ENCODE data around the gene DNASE1L3.

DNASE1L3 gene

DNA sequence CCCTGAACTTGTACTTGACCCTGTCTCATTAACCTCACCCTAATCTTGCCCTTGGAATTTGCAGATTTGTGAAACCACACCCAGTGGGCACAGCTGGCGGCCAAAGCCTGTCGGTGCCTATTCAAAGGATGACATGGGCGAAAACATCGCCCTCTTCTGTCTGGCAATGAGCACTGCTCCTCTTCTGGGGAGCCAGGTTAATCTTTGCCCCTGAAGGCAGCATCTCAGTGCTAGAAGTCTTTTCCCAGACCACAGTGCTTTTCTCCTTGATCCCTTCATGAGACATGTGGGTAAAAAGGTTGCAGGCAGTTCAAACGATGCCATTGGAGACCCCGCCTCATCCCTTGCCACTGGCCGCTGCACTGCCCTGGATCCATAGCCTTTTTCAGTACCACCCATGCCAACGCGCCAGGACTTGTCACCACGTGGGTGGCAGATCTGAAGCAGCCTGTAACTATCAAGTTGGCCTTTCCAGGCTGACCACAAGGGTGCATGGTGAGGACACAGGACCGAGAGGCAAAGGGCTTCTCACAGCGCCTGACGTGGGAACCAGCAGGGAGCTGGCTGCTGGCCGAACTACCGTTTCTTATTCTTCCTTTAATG is 6.5 kb upstream of the DNASE1L3 start:
- TF ChIP-seq, protein P1, sequence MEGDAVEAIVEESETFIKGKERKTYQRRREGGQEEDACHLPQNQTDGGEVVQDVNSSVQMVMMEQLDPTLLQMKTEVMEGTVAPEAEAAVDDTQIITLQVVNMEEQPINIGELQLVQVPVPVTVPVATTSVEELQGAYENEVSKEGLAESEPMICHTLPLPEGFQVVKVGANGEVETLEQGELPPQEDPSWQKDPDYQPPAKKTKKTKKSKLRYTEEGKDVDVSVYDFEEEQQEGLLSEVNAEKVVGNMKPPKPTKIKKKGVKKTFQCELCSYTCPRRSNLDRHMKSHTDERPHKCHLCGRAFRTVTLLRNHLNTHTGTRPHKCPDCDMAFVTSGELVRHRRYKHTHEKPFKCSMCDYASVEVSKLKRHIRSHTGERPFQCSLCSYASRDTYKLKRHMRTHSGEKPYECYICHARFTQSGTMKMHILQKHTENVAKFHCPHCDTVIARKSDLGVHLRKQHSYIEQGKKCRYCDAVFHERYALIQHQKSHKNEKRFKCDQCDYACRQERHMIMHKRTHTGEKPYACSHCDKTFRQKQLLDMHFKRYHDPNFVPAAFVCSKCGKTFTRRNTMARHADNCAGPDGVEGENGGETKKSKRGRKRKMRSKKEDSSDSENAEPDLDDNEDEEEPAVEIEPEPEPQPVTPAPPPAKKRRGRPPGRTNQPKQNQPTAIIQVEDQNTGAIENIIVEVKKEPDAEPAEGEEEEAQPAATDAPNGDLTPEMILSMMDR (conservative IDR thresholded peaks at IDR 0.05), result peak; percentile 88
- TF ChIP-seq ZFX (IDR thresholded peaks at IDR 0.05), result no peak
- no peak overlapping the region for H3K27ac ChIP-seq

DNA sequence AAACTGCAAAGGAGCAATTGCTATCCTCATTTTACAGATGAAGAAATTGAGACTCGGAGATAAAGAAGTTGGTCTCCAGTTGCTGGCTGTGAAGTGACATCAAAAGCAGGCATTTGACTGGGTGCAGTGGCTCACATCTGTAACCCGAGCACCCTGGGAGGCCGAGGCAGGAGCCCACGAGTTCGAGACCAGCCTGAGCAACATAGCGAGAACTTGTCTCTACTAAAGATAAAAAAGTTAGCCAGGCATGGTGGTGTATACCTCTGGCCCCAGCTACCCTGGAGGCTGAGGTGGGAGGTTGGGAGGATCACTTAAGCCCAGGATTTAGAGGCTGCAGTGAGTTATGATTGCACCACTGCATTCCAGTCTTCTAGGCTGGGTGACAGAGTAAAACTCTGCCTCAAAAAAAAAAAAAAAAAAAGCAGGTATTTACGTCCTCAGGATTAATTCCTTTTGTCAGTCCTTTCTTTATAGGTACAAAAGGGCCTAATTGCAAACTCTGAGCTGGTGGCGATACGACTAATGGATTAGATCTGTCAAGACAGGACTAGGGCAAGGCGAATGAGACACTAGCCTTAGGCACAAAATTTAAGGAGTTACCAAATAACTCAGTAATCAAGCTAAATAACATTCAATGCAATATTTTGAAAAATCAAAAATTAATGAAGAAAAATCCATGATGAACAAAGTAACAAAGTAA is 5.9 kb upstream of the DNASE1L3 start:
- TF ChIP-seq, protein P1 (conservative IDR thresholded peaks at IDR 0.05), result no peak
- TF ChIP-seq ZFX (IDR thresholded peaks at IDR 0.05), result no peak
- H3K27ac ChIP-seq, result no peak overlapping the region

DNA sequence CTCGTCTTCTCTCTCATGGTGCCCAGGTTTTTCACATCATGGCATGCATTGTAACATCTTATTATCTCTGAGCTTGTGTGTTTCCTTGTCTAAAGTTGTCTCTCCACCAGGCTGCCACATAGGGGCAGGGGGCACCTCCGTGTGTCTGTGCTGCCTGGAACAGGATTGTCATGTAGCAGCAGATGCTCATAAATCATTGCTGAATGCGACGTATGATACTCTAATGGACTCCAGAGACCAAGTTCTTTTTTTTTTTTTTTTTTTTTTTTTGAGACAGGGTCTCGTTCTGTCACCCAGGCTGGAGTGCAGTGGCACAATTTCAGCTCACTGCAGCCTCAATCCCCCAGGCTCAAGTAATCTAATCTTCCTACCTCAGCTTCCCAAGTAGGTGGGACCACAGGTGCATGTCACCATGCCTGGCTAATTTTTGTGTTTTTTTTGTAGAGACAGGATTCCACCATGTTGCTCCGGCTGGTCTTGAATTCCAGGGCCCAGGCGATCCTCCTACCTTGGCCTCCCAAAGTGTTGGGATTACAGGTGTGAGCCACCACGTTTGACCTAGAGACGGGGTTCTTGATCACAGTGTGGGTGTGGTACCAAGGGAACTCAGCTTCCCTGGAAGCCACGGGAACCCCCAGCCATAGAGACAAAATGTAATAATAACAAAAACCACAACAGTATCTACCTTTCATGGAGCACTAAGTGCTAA is 4.7 kb upstream of the DNASE1L3 start:
- TF ChIP-seq, protein P1 (conservative IDR thresholded peaks at IDR 0.05), result no peak
- no peak for TF ChIP-seq ZFX (IDR thresholded peaks at IDR 0.05)
- no peak overlapping the region for H3K27ac ChIP-seq

DNA sequence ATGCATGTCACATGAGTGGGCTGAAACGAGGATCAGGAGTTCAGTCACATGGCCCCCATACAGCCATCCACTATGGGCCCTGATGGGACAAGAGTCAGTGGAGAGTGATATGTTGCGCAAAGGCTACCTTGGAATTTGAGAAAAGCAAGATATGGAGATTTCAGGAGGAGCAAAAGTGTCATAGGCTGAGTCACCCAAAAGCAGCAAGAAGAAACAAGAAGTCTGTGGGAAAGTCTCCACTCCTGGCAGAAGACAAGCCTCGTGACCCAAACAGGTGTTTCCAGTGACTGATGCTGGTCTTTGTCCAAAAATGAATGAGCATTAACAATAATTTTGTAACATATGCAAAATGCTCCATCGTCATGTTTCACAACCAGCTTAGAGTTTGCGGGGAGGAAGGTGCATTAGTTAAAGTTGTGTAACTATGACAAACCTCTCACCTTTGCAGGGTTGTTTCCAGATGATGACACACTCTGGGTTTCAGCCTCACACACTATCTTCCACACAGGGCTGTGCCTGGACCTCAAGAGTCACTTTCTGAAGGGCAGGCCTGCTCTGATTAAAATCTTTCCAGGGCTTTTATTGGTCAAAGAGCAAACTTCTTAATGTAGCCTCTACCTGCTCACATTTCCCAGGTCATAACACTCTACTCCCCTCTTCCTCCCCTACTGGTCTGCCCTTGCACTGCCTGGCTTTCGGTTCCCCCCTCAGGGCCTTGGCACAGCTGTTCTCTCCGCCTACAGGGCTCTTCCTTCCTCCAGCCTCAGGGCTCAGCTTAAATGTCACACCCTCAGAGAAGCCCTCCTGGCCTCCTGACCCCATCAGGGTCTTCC is 3.9 kb upstream of the DNASE1L3 start:
- H3K27ac ChIP-seq, result no peak overlapping the region
- TF ChIP-seq, protein P1 (conservative IDR thresholded peaks at IDR 0.05), result no peak; the same call in 1 of the 2 replicates
- no peak for TF ChIP-seq ZFX (IDR thresholded peaks at IDR 0.05)

DNA sequence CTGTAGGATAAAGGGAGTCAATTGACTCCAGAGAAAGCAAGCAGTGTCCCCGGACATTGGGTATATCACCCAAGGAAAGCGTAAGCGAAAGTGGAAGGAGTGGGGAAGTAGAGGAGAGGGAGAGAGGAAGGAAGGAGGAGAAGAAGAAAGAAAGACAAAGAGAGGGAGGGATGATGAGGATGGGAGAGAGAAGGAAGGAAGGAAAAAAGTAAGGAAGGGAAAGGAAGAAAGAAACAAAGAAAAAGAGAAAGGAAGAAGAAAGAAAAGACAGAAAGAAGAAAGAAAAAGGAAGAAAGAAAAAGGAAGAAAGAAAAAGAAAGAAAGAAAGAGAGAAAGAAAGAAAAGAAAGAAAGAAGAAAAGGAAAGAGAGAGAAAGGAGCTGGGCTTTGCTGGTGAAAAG is 839 bp downstream of the DNASE1L3 start:
- TF ChIP-seq ZFX (IDR thresholded peaks at IDR 0.05), result no peak
- TF ChIP-seq, protein P1 (conservative IDR thresholded peaks at IDR 0.05), result no peak
- no peak overlapping the region for H3K27ac ChIP-seq

DNA sequence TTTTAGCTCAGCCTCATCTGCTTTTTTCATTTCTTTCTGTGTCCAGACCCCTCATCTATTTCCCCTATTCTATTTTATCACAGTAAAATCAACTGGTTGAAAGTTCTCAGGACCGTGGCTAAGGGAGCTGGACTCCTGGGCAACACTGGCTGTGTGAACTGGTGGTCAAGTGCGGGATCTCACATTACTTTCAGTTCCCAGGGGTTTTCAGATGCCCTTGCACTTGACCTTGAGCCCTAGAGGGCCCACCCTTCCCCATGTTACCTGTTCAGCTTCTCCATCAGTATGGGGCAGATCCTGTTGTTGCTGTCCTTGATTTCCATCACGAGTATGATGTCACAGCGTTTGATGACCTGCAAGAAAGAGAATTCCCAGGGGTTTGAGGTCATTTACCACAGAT is 2.8 kb downstream of the DNASE1L3 start:
- H3K27ac ChIP-seq, result no peak overlapping the region
- TF ChIP-seq ZFX (IDR thresholded peaks at IDR 0.05), result no peak
- TF ChIP-seq, protein P1 (conservative IDR thresholded peaks at IDR 0.05), result no peak

All from C4-2B (cell line).